ENCODE results near the gene LMAN1L.

The LMAN1L gene

DNA sequence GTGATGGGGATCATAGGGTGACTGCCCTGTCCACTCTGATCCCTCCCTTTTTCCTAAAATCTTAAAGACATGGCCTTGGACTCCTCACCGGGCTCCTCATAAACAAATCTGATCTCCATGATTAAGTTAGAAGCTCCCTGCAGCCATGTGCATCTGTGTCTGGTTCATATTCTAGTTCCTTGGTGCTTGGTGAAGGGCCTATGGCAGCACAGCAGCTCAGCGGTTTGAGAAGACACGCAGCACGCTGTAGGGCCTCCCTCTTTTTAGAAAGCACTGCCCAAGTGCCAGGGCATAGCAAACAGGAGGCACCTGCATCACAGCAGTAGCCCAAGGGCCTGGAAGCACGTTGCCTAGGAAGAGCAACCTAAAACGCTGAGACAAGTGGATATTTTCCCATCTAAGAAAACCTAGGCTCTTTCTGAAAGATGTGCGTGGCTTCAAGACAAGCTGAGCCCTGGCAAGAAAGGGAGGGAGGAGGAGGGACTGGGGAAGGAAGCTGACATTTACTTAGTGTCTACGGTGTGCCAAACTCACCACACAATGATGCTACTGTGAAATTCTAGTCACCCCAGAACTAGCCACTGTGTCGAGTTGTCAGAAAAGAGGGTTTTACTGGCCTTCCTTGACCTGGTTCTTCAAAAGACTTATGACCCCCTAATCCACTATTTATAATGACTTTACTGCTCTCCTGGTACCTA, 45.2 kb downstream of the LMAN1L start:
- Histone ChIP-seq H3K9me3 (ENCODE audit: severe bottlenecking) (no peaks in the 10 kb centered on the region), H3K27ac (no peak overlapping the region), H3K4me3 (ENCODE audit: low read depth, low read length) (no peak overlapping the region), H3K27me3 (ENCODE audit: insufficient read depth, low read depth, severe bottlenecking) (no peaks in the 10 kb centered on the region), H3K36me3 (peaks cover 18% of the 10 kb centered on the region)
- no peak for TF ChIP-seq CTCF (IDR thresholded peaks at IDR 0.05; ENCODE audit: low read depth, low read length)
- DNase-seq = no peak

DNA sequence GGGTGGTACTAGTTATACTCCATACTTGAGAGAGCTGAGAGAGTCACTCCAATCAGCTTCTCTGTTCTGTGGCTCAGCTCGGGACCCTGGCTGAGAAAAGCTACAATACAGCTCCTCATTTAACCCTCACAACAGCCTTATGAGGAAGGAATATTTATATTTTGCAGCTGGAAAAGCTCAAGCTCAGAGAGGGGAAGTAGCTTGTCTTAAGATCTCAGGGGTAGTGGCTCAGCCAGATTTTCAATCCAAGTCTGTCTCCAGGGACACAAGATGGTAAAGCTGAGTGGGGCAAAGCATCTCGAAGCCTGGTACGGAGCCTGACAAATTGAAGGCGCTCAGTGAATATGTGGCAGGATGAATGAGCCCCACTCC, 45.7 kb downstream of the LMAN1L start:
- Histone ChIP-seq H3K4me3 (ENCODE audit: low read depth, low read length) (no peak overlapping the region), H3K9me3 (ENCODE audit: severe bottlenecking) (no peaks in the 10 kb centered on the region), H3K27ac (no peak overlapping the region), H3K36me3 (peaks cover 13% of the 10 kb centered on the region), H3K27me3 (ENCODE audit: insufficient read depth, low read depth, severe bottlenecking) (no peaks in the 10 kb centered on the region)
- no peak for DNase-seq
- TF ChIP-seq CTCF (IDR thresholded peaks at IDR 0.05; ENCODE audit: low read depth, low read length) = no peak

DNA sequence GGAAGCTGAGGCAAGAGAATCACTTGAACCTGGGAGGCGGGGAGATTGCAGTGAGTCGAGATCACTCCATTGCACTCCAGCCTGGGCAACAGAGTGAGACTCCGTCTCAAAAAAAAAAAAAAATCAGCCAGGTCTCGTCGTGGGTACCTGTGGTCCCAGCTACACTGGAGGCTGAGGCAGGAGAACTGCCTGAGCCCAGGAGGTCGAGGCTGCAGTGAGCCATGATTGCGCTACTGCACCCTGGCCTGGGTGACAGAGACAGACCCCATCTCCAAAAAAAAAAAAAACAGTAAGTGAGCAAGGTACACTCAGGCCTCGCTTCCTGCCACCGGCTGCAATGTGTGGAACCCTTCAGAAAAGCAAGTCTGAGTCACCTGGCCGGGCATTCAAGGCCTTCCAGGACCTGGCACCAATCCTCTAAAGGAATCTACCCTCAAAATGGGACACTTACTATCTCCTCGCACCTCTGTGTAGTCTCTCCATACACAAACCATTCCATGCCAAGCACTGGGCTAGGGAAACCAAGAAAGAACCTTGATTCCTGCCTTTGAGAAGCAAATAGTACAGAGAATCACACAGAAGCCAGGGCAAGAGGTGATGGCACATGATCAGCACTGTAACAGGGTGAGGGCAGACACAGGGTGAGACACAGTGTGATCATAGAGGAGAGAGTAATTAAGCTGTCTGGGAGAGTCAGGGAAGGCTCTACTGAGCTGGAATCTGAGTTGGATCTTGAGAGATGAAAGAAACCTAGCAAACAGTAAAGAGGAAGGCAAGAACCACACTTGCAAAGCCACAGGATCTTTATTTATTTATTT, 50.8 kb downstream of the LMAN1L start:
- no peak for DNase-seq
- H3K4me3 ChIP-seq (ENCODE audit: low read depth, low read length) = no peak overlapping the region
- no peaks in the 10 kb centered on the region for H3K9me3 ChIP-seq (ENCODE audit: severe bottlenecking)
- H3K27ac ChIP-seq = no peak overlapping the region
- no peaks in the 10 kb centered on the region for H3K27me3 ChIP-seq (ENCODE audit: insufficient read depth, low read depth, severe bottlenecking)
- no peak for TF ChIP-seq CTCF (IDR thresholded peaks at IDR 0.05; ENCODE audit: low read depth, low read length)
- peaks cover 16% of the 10 kb centered on the region for H3K36me3 ChIP-seq

- no peak for TF ChIP-seq CTCF (IDR thresholded peaks at IDR 0.05; ENCODE audit: low read depth, low read length)
- DNase-seq = no peak
- H3K9me3 ChIP-seq (ENCODE audit: severe bottlenecking) = no peaks in the 10 kb centered on the region
- H3K27me3 ChIP-seq (ENCODE audit: insufficient read depth, low read depth, severe bottlenecking) = no peaks in the 10 kb centered on the region
- H3K36me3 ChIP-seq = peaks cover 22% of the 10 kb centered on the region
- H3K4me3 ChIP-seq (ENCODE audit: low read depth, low read length) = no peak overlapping the region
- no peak overlapping the region for H3K27ac ChIP-seq
Observed at GRCh38 chr15:74864296-74864695, 51.7 kb downstream of the LMAN1L start.

DNA sequence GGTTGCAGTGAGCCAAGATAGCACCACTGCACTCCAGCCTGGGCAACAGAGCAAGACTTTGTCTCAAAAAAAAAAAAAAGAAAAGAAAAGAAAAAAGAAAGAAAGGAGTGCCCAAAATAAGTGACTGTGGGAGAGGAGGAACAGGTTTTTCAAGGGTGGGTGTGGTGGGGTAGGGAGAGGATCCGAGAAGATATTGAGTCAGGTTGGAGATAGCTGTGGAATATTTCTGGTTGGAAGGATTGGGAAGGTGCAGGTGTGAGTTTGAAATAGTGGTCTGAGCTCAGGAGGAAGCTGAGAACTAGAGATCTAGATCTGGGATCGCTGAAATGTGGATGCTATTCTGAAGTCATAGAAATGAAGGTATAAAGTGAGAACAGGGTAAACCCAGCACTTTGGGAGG, 52.7 kb downstream of the LMAN1L start:
- no peak for DNase-seq
- Histone ChIP-seq H3K9me3 (ENCODE audit: severe bottlenecking) (no peaks in the 10 kb centered on the region), H3K27me3 (ENCODE audit: insufficient read depth, low read depth, severe bottlenecking) (no peaks in the 10 kb centered on the region), H3K27ac (no peak overlapping the region), H3K36me3 (peaks cover 22% of the 10 kb centered on the region), H3K4me3 (ENCODE audit: low read depth, low read length) (no peak overlapping the region)
- no peak for TF ChIP-seq CTCF (IDR thresholded peaks at IDR 0.05; ENCODE audit: low read depth, low read length)
